Measurements from ENCODE around the gene DPP9. TPM values are rescaled to one million over a fixed set of nuclear protein-coding genes. Genes with fewer than 3 reads are reported as not detected.
A peak's percentile ranks its signal among the peaks of the same experiment; 100 is the strongest.

DPP9 gene
- total and polyA plus RNA-seq, 2 donors (not counting 1 experiment from before 2014, with no cell fraction given), result 3.6 to 27.1 TPM

- Histone ChIP-seq H3K9me3 (ENCODE audit: control insufficient read depth, insufficient read depth, low read depth, low read length) (no peaks in the 10 kb centered on the region), H3K36me3 (ENCODE audit: control insufficient read depth, insufficient read depth, low read length) (peaks cover 37% of the 10 kb centered on the region), H3K27ac (ENCODE audit: insufficient read depth, low read length) (no peak overlapping the region), H3K79me2 (ENCODE audit: control insufficient read depth, insufficient read depth, low read length) (peaks cover 9% of the 10 kb centered on the region), H4K20me1 (ENCODE audit: control insufficient read depth, extremely low read depth, insufficient read depth, low read length) (no peaks in the 10 kb centered on the region), H3K9ac (ENCODE audit: insufficient read depth, low read length) (no peak overlapping the region), H3K4me2 (ENCODE audit: extremely low read depth, insufficient read depth, low read length) (no peak overlapping the region), H3K4me3 (replicated peaks in 1 of 4; ENCODE audit: control extremely low read depth in 1 of 4, insufficient read depth in 1 of 4, low read depth in 3 of 4, low read length in 4 of 4) (no peak overlapping the region), H3K27me3 (ENCODE audit: control insufficient read depth, insufficient read depth, low read length) (no peaks in the 10 kb centered on the region), H2AFZ (ENCODE audit: low read length) (no peak overlapping the region), H3K4me1 (ENCODE audit: control insufficient read depth, extremely low read depth, insufficient read depth, low read length) (peaks cover 19% of the 10 kb centered on the region)
- TF ChIP-seq CTCF (conservative IDR thresholded peaks at IDR 0.05 in 1 of 2, IDR thresholded peaks at IDR 0.05 in 1 of 2; ENCODE audit: low read depth in 1 of 2, low read length in 2 of 2) (no peak), EZH2 (IDR thresholded peaks at IDR 0.05; ENCODE audit: low read length, missing control alignments) (no peak)
- DNase-seq (ENCODE audit: low read depth in 2 of 2), result no peak
These were observed 12.4 kb downstream of the DPP9 start for GRCh38 chr19:4711211-4711610.

- TF ChIP-seq CTCF (conservative IDR thresholded peaks at IDR 0.05 in 1 of 2, IDR thresholded peaks at IDR 0.05 in 1 of 2; ENCODE audit: low read depth in 1 of 2, low read length in 2 of 2) (no peak), EZH2 (IDR thresholded peaks at IDR 0.05; ENCODE audit: low read length, missing control alignments) (no peak)
- Histone ChIP-seq H3K4me1 (ENCODE audit: control insufficient read depth, extremely low read depth, insufficient read depth, low read length) (peaks cover 22% of the 10 kb centered on the region), H3K36me3 (ENCODE audit: control insufficient read depth, insufficient read depth, low read length) (peaks cover 33% of the 10 kb centered on the region), H3K79me2 (ENCODE audit: control insufficient read depth, insufficient read depth, low read length) (peaks cover 7% of the 10 kb centered on the region), H3K9me3 (ENCODE audit: control insufficient read depth, insufficient read depth, low read depth, low read length) (no peaks in the 10 kb centered on the region), H3K27ac (ENCODE audit: insufficient read depth, low read length) (peak overlapping the region; percentile 46), H4K20me1 (ENCODE audit: control insufficient read depth, extremely low read depth, insufficient read depth, low read length) (no peaks in the 10 kb centered on the region), H3K4me2 (ENCODE audit: extremely low read depth, insufficient read depth, low read length) (no peak overlapping the region), H3K4me3 (replicated peaks in 1 of 4; ENCODE audit: control extremely low read depth in 1 of 4, insufficient read depth in 1 of 4, low read depth in 3 of 4, low read length in 4 of 4) (no peak overlapping the region), H3K27me3 (ENCODE audit: control insufficient read depth, insufficient read depth, low read length) (no peaks in the 10 kb centered on the region), H3K9ac (ENCODE audit: insufficient read depth, low read length) (no peak overlapping the region), H2AFZ (ENCODE audit: low read length) (no peak overlapping the region)
- DNase-seq (ENCODE audit: low read depth in 2 of 2), result no peak
These were observed 13.4 kb downstream of the DPP9 start for GRCh38 chr19:4710281-4710600.

GRCh38 chr19:4709440-4710280 lies 14.0 kb downstream of the DPP9 start:
- H3K4me3 ChIP-seq (replicated peaks in 1 of 4; ENCODE audit: control extremely low read depth in 1 of 4, insufficient read depth in 1 of 4, low read depth in 3 of 4, low read length in 4 of 4), result no peak overlapping the region
- no peaks in the 10 kb centered on the region for H3K27me3 ChIP-seq (ENCODE audit: control insufficient read depth, insufficient read depth, low read length)
- no peak overlapping the region for H3K9ac ChIP-seq (ENCODE audit: insufficient read depth, low read length)
- no peak overlapping the region for H2AFZ ChIP-seq (ENCODE audit: low read length)
- H3K4me2 ChIP-seq (ENCODE audit: extremely low read depth, insufficient read depth, low read length), result no peak overlapping the region
- no peaks in the 10 kb centered on the region for H3K9me3 ChIP-seq (ENCODE audit: control insufficient read depth, insufficient read depth, low read depth, low read length)
- peak in 1 of 2 donors; percentile 46 for DNase-seq (ENCODE audit: low read depth in 2 of 2)
- TF ChIP-seq EZH2 (IDR thresholded peaks at IDR 0.05; ENCODE audit: low read length, missing control alignments) (no peak), CTCF (conservative IDR thresholded peaks at IDR 0.05 in 1 of 2, IDR thresholded peaks at IDR 0.05 in 1 of 2; ENCODE audit: low read depth in 1 of 2, low read length in 2 of 2) (no peak)
- peaks cover 6% of the 10 kb centered on the region for H3K79me2 ChIP-seq (ENCODE audit: control insufficient read depth, insufficient read depth, low read length)
- H3K36me3 ChIP-seq (ENCODE audit: control insufficient read depth, insufficient read depth, low read length), result peaks cover 33% of the 10 kb centered on the region
- H3K4me1 ChIP-seq (ENCODE audit: control insufficient read depth, extremely low read depth, insufficient read depth, low read length), result peaks cover 22% of the 10 kb centered on the region
- no peaks in the 10 kb centered on the region for H4K20me1 ChIP-seq (ENCODE audit: control insufficient read depth, extremely low read depth, insufficient read depth, low read length)
- H3K27ac ChIP-seq (ENCODE audit: insufficient read depth, low read length), result peak overlapping the region; percentile 46
